HepG2 (cell line): ENCODE measurements around the gene YIPF3. TPM values are rescaled to one million over a fixed set of nuclear protein-coding genes. Genes with fewer than 3 reads are reported as not detected.

Source experiments
- CSRNP1 ChIP-seq: sonication (generic); formaldehyde crosslinking; IDR thresholded peaks from 2 replicates; pipeline ENCODE4 v1.8.1; 2023; ENCODE audit warnings: mild to moderate bottlenecking, missing genetic modification reagents
- HNRNPUL1 ChIP-seq: fragments of 200-400 bp; formaldehyde crosslinking; IDR thresholded peaks from 2 replicates; pipeline ENCODE4 v1.6.1; 2017; ENCODE audit warnings: low read depth, mild to moderate bottlenecking, low read length, moderate library complexity
- NR3C1 ChIP-seq: sonication (generic); formaldehyde crosslinking; IDR thresholded peaks from 2 replicates; pipeline ENCODE4 v1.4.0; 2020; ENCODE audit warnings: missing genetic modification reagents
- NRL ChIP-seq: sonication (generic); formaldehyde crosslinking; IDR thresholded peaks from 2 replicates; pipeline ENCODE4 v1.5.0; 2020; ENCODE audit warnings: missing genetic modification reagents, mild to moderate bottlenecking, moderate library complexity, borderline replicate concordance
- ZNF264 ChIP-seq: sonication (generic); formaldehyde crosslinking; IDR thresholded peaks from 2 replicates; pipeline ENCODE4 v1.4.0; 2020; ENCODE audit warnings: missing genetic modification reagents
- ZNF407 ChIP-seq: sonication (generic); formaldehyde crosslinking; IDR thresholded peaks from one replicate; pipeline ENCODE4 v1.5.1; 2020; ENCODE audit warnings: mild to moderate bottlenecking, missing genetic modification reagents; ENCODE audit errors: not compliant biosample characterization
- ZNF567 ChIP-seq: sonication (generic); formaldehyde crosslinking; IDR thresholded peaks from 2 replicates; pipeline ENCODE4 v1.8.1; 2023; ENCODE audit warnings: mild to moderate bottlenecking, missing genetic modification reagents, borderline replicate concordance
- polyA plus RNA-seq, 8 experiments: library from polyadenylated mRNA; depleted of rRNA in 3 of 8; stranded (reverse) in 7 of 8; unstranded in 1 of 8; fragments of >200 nt; fragmentation: Illumina TruSeq in 4 of 8; extraction: Trizol in 4 of 8; gene quantifications; 2 replicates each; pipeline versions ENCODE4 v1.2.1 to v1.2.3, GENCODE V29; 2011 to 2016; ENCODE audit warnings: low read depth in 4 of 8, missing spikeins in 1 of 8, mixed read lengths in 1 of 8; ENCODE audit not compliant: insufficient read depth in 1 of 8
- total RNA-seq, 5 experiments: library from RNA; depleted of rRNA; stranded (reverse); fragments of >200 nt; fragmentation: Illumina TruSeq; extraction: Trizol; gene quantifications; 2 replicates each; pipeline ENCODE4 v1.2.3, GENCODE V29; 2016; ENCODE audit warnings: low read depth in 1 of 5

Gene YIPF3
- total and polyA plus RNA-seq, 2 of the 13 experiments (the other 11 are each of a cell fraction or from before 2014, with no cell fraction given): 107 to 206 TPM

GRCh38 chr6:43508481-43509141, 8.1 kb downstream of the YIPF3 start (continued):
- TF ChIP-seq HNRNPUL1 (no peak), ZNF264 (CRISPR knock-in tag) (no peak), ZNF567 (no peak), NR3C1 (no peak), CSRNP1 (CRISPR knock-in tag) (no peak; the same call in 1 of the 2 replicates), ZNF407 (CRISPR knock-in tag) (peak; percentile 20), NRL (0 out of 2 replicates have a peak, but pooled peaks have one; percentile 29)
